Muscle of leg (tissue), 11 donors: Measurements from ENCODE around the gene FMO1. TPM values are rescaled to one million over a fixed set of nuclear protein-coding genes. Genes with fewer than 3 reads are reported as not detected.
"Not testable (repeated sequence)": the region's sequence is repeated elsewhere in the genome, so short reads cannot be mapped to it uniquely, and the experiment has no call there.

Experiments used
- DNase-seq: peaks from one replicate; pipeline ENCODE4 v3.0.0; 2013
- H3K27ac ChIP-seq: one replicate; pipeline ENCODE4 v1.5.1; 2013; ENCODE audit warnings: mild to moderate bottlenecking, low read length, control low read depth
- H3K27me3 ChIP-seq: one replicate; pipeline ENCODE4 v1.6.1; 2013; ENCODE audit warnings: low read length; ENCODE audit not compliant: control insufficient read depth, insufficient read depth
- H3K36me3 ChIP-seq: one replicate; pipeline ENCODE4 v1.6.1; 2013; ENCODE audit warnings: low read length; ENCODE audit not compliant: control insufficient read depth, insufficient read depth
- H3K4me1 ChIP-seq: one replicate; pipeline ENCODE4 v1.6.1; 2013; ENCODE audit warnings: low read length; ENCODE audit not compliant: control insufficient read depth, insufficient read depth
- H3K4me3 ChIP-seq: one replicate; pipeline ENCODE4 v1.5.1; 2013; ENCODE audit warnings: low read length, control low read depth
- H3K9me3 ChIP-seq: replicated peaks from 2 replicates; pipeline ENCODE4 v1.6.1; 2013; ENCODE audit warnings: low read depth, low read length; ENCODE audit not compliant: control insufficient read depth
- WGBS: methylation state at CpG from one replicate; pipeline ENCODE4 v1.1.5; 2013; ENCODE audit warnings: missing lambda C conversion rate; ENCODE audit not compliant: insufficient coverage; 5-methylcytosine and 5-hydroxymethylcytosine counted together
- polyA plus RNA-seq, 8 donors: library from polyadenylated mRNA; unstranded; fragments of 120-200 nt; gene quantifications; one replicate each; pipeline versions ENCODE4 v1.2.1 to v1.2.3, GENCODE V29; 2013; ENCODE audit warnings: inconsistent platforms in 1 of 8, low replicate concordance in 1 of 8; ENCODE audit not compliant: insufficient read length in 8 of 8, insufficient read depth in 1 of 8
- total RNA-seq: library from RNA; stranded (reverse); fragments of 120-200 nt; gene quantifications from one replicate; pipeline ENCODE4 v1.2.4, GENCODE V29; 2013

FMO1 gene
- total and polyA plus RNA-seq, 9 donors = 2.6 to 10.1 (median 7.5) TPM

DNA sequence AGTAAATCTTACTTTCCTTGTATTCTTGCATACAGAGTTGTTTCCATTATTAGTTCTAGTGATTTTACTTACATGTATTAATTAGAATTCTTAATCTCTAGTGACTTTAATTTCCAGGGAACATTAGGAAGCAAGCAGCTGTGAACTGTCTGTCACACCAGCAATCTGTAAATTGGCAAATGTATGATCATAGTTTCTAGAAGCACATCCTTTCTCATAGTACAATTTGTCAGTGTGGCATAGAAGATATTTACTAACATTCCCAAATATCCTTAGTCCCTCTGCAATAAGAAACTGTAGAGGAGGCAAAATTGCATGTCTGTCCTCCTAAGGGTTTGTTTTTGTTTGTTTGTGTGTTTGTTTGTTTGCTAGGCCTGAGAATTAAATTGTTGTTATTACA, 17.0 kb upstream of the FMO1 start:
- H3K36me3 ChIP-seq = no peaks in the 10 kb centered on the region
- H3K27ac ChIP-seq = no peak overlapping the region
- H3K4me3 ChIP-seq = no peak overlapping the region
- H3K9me3 ChIP-seq = peaks cover 2% of the 10 kb centered on the region
- no peaks in the 10 kb centered on the region for H3K4me1 ChIP-seq
- H3K27me3 ChIP-seq = no peaks in the 10 kb centered on the region
- no peak for DNase-seq

DNA sequence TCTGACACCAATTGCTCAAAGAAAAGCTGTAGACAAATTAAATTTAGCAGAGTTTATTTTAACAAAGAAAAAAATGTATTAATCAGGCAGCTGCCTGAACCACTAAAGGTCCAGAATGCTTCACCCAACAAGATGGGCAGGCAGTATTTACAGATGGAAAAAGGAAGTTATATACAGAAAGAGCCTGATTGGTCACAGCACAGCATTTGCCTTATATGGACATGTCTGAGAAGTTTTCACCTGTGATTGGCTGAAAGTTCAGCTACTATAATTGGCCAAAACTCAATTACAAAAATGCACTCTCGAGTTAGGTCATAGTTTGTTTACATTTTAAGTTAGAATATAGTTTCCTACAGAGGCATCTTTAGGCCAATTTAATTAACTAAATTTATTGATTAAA, 15.1 kb upstream of the FMO1 start:
- H3K9me3 ChIP-seq = peaks cover 4% of the 10 kb centered on the region
- no peak overlapping the region for H3K27ac ChIP-seq
- DNase-seq = no peak
- no peak overlapping the region for H3K4me3 ChIP-seq
- no peaks in the 10 kb centered on the region for H3K36me3 ChIP-seq
- WGBS = no CpG with 5 or more reads among the region's 1 CpG
- H3K27me3 ChIP-seq = no peaks in the 10 kb centered on the region
- H3K4me1 ChIP-seq = no peaks in the 10 kb centered on the region

DNA sequence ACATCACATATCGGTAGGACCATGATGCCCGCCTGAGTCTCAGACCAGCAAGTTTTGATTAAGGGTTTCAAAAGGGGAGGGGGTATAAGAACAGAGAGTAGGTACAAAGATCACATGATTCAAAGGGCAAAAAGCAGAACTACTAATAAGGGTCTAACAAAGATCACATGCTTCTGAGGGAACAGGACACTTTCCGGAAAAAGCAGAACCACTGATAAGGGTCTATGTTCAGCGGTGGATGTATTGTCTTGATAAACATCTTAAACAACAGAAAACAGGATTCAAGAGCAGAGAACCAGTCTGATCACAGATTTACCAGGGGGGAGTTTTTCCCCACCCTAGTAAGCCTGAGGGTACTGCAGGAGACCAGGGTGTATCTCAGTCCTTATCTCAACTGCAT, 12.1 kb upstream of the FMO1 start:
- H3K9me3 ChIP-seq, H3K4me3 ChIP-seq, H3K27me3 ChIP-seq, DNase-seq, H3K4me1 ChIP-seq, H3K36me3 ChIP-seq, H3K27ac ChIP-seq: not testable (repeated sequence)
- 94% methylated on average over 2 of the region's 4 CpGs for WGBS

DNA sequence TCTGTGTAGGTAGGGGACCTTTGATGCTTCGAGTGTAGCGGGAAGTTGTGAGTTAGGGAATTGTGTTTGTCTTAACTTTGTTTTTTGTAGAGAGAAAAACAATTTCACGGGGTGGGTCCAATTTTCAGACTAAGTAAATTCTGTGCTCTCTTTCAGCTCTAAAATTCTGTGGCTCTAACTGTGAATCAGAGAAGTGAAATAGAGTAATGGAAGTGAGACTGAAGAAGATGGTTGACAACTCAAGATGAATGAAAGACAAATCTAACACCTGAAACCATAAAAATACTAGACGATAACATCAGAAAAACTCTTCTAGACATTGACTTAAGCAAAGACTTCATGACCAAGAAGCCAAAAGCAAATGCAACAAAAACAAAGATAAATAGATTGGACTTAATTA, 4.4 kb upstream of the FMO1 start:
- WGBS = no CpG with 5 or more reads among the region's 4 CpGs
- Histone ChIP-seq H3K27me3 (no peaks in the 10 kb centered on the region), H3K4me1 (no peaks in the 10 kb centered on the region), H3K36me3 (no peaks in the 10 kb centered on the region), H3K27ac (no peak overlapping the region), H3K4me3 (no peak overlapping the region), H3K9me3 (peaks cover 2% of the 10 kb centered on the region)
- DNase-seq = no peak

DNA sequence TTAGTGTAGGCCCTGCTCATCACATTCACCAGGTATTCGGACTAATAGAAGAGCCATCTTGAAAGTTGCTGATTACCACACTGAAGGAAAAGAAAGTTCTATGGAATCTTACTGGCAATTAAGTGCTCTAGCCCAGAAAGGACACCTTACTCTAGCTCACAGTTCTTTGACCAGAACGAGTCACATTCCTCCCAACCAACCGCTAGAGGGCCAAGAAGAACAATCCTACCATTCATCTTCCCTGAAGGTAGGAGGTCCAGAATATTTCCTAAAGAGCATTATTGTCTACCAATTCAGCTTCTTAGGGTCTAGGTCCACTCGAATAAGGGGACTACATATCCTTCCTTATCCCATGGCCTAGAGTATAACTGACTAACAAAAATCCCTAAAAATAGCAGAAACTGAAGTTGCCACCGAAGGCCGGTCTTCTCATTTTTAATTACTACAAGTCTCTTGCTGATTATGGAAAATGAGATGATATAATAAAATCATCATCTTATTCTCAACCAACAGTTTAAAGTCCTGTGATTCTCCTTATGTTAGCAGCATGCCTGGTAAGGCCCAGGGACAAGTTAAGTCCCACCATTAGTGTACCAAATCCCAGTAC, 2.7 kb upstream of the FMO1 start:
- Histone ChIP-seq H3K36me3 (no peaks in the 10 kb centered on the region), H3K4me1 (no peaks in the 10 kb centered on the region), H3K4me3 (no peak overlapping the region), H3K9me3 (no peaks in the 10 kb centered on the region), H3K27me3 (peaks cover 2% of the 10 kb centered on the region), H3K27ac (no peak overlapping the region)
- no CpG with 5 or more reads among the region's 6 CpGs for WGBS
- peak; percentile 71 for DNase-seq

DNA sequence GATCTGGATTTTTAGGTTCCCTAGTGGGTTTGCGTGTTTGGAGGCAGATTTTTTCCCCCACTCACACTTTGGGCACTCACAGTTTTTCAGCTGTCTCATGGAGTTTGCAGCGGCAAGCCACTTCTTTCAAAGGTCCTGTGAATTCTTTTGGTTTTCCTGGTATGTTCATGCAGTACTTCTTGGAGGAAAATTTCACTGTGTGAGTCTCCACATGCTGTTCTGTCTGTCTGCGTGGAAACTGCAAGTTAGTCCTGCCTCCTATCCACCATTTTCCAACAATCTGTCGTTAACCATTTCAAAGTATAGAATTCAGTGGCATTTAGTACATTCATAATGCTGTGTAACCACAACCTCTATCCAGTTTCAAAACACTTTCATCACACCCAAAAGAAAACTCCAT, 793 bp upstream of the FMO1 start:
- DNase-seq = no peak
- H3K27me3 ChIP-seq = peaks cover 8% of the 10 kb centered on the region
- no peaks in the 10 kb centered on the region for H3K9me3 ChIP-seq
- H3K27ac ChIP-seq = no peak overlapping the region
- no peak overlapping the region for H3K4me3 ChIP-seq
- WGBS = 88% methylated on average over 3 of the region's 4 CpGs
- H3K36me3 ChIP-seq = no peaks in the 10 kb centered on the region
- H3K4me1 ChIP-seq = peaks cover 6% of the 10 kb centered on the region

DNA sequence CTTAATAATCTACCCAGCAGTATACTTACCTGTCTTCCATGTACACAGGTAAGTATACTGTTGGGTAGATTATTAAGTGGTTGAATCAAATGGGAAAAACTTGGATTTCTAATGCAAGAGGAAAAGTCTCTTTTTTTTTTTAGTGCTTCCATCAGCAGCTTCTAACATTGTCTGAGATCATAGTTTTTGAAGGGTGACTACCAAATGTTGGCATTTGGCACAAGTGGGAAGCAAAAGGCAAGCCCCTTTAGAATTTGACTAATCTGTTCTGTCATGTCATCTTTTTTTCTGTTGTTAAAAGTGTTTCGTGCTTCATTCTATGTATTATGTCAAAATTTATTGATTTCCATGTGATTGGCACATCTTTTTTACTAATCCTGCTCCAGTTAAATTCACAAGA, 547 bp downstream of the FMO1 start:
- peaks cover 9% of the 10 kb centered on the region for H3K27me3 ChIP-seq
- H3K27ac ChIP-seq = no peak overlapping the region
- H3K9me3 ChIP-seq = no peaks in the 10 kb centered on the region
- H3K4me1 ChIP-seq = peaks cover 7% of the 10 kb centered on the region
- DNase-seq = no peak
- no peaks in the 10 kb centered on the region for H3K36me3 ChIP-seq
- WGBS = no CpG with 5 or more reads among the region's 1 CpG
- no peak overlapping the region for H3K4me3 ChIP-seq

DNA sequence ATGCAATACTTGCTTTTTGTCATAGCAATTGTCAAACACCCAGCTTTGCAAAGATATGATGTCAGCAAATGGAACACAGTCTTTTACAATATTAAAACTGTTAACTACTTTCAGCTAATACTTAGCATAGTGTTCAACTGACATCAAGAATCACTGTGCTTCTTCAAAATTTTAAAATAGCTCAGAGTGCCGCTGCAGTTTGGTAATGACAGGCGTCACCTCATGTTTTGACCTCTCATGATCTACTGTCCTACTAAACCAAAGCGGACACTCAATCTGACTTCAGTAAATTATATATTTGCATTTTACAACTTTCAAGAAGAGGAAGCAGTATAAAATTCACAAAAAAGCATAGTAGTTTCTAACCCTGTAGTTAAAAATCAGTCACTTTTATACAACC, 2.0 kb downstream of the FMO1 start:
- no CpG with 5 or more reads among the region's 3 CpGs for WGBS
- Histone ChIP-seq H3K4me1 (peaks cover 7% of the 10 kb centered on the region), H3K9me3 (no peaks in the 10 kb centered on the region), H3K27ac (no peak overlapping the region), H3K36me3 (no peaks in the 10 kb centered on the region), H3K4me3 (no peak overlapping the region), H3K27me3 (peaks cover 9% of the 10 kb centered on the region)
- no peak for DNase-seq

DNA sequence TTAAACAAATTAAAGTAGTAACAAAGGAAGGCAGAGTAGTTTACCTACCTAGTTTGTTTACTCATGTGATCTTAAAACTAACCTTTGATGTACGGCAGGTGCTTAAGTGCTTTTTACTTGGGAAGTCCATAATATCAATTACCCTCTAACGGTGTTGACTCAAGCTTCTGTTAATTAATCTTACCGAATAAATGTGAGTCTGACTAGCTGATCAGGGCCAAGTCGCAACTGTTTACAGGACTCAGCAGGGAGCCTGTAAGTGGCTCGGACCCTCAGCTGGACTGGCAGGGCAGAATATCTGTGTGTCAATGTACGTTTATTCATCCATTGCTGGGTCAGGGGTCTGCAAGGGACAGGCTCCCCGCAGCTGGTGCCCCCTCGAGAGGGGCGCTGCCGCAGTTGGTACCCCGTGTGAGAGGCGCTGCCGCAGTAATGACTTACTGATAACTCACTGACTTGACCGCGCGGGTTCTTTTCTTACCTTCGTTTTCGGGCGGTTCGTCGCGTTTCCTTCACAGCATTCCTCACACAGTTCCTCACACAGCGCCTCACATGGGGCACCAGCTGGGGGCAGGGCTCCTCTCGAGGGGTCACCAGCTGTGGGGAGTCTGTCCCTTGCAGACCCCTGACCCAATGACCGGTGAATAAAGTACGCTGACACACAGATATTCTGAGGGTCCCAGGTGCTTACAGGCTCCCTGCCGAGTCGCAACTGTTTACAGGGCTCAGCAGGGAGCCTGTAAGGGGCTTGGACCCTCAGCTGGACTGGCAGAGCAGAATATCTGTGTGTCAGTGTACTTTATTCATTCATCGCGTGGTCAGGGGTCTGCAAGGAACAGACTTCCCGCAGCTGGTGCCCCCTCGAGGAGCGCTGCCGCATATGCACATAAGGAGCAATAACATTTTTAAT, 3.0 kb downstream of the FMO1 start:
- H3K9me3 ChIP-seq = no peaks in the 10 kb centered on the region
- 10% methylated on average over 23 of the region's 34 CpGs for WGBS
- peaks cover 7% of the 10 kb centered on the region for H3K4me1 ChIP-seq
- H3K27ac ChIP-seq = no peak overlapping the region
- H3K27me3 ChIP-seq = peaks cover 9% of the 10 kb centered on the region
- H3K36me3 ChIP-seq = no peaks in the 10 kb centered on the region
- H3K4me3 ChIP-seq = peak overlapping the region; percentile 60
- DNase-seq = peak; percentile 72

DNA sequence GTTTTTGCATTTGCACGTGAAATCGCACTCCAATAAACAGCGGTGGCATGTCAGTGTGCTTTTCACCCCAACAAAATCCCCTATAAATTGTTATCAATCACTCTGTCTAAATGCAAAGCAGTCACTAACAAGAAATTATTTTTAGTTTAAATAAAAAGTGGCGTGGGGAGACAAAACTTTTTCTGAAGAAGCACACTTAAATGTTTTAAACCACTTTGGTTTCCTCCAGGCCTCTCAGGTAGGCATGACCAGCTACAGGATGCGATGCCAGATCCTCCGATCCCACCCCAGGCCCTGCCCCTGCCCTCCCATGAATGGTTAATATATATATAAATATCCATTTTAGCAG, 3.6 kb downstream of the FMO1 start:
- no peaks in the 10 kb centered on the region for H3K36me3 ChIP-seq
- peak overlapping the region; percentile 60 for H3K4me3 ChIP-seq
- peaks cover 9% of the 10 kb centered on the region for H3K27me3 ChIP-seq
- DNase-seq = no peak
- no peak overlapping the region for H3K27ac ChIP-seq
- no peaks in the 10 kb centered on the region for H3K9me3 ChIP-seq
- WGBS = no CpG with 5 or more reads among the region's 6 CpGs
- peaks cover 8% of the 10 kb centered on the region for H3K4me1 ChIP-seq
